Psoas muscle (tissue), 8 donors: ENCODE measurements around the gene N4BP3. TPM values are rescaled to one million over a fixed set of nuclear protein-coding genes. Genes with fewer than 3 reads are reported as not detected.

ENCODE experiments used
- ATAC-seq, 4 donors: fragments of 200-7000 bp; cut with Tn5 transposase; one replicate each; pipeline ENCODE4 v1.9.1; 2020; ENCODE audit warnings: moderate library complexity in 3 of 4, mild to moderate bottlenecking in 2 of 4
- DNase-seq, 2 donors: peaks; one replicate each; pipeline ENCODE4 v3.0.0-alpha.2; 2020
- H3K27ac ChIP-seq: fragments of 200-600 bp; one replicate; pipeline ENCODE4 v1.8.0; 2022
- H3K27me3 ChIP-seq, 3 donors: fragments of 200-600 bp in 1 of 3; one replicate each; pipeline versions ENCODE4 v1.6.1 to v1.8.0; 2013 to 2022; ENCODE audit warnings: low read length in 2 of 3, mild to moderate bottlenecking in 2 of 3, moderate library complexity in 1 of 3; ENCODE audit not compliant: insufficient read depth in 3 of 3
- H3K36me3 ChIP-seq, 2 donors: fragments of 200-600 bp in 1 of 2; one replicate each; pipeline versions ENCODE4 v1.6.1 to v1.8.0; 2013 to 2022; ENCODE audit warnings: low read depth in 1 of 2, mild to moderate bottlenecking in 1 of 2, moderate library complexity in 1 of 2; ENCODE audit not compliant: insufficient read depth in 1 of 2
- H3K4me1 ChIP-seq: fragments of 200-600 bp; one replicate; pipeline ENCODE4 v1.8.0; 2022
- H3K4me3 ChIP-seq: fragments of 200-600 bp; one replicate; pipeline ENCODE4 v1.8.0; 2022; ENCODE audit warnings: mild to moderate bottlenecking
- H3K9me3 ChIP-seq: fragments of 200-600 bp; one replicate; pipeline ENCODE4 v1.8.0; 2022
- WGBS, 3 donors: extraction: QIAGEN DNeasy Blood & Tissue Kit; methylation state at CpG; one replicate each; pipeline versions ENCODE4 v1.1.6 to v1.1.7; 2013; 5-methylcytosine and 5-hydroxymethylcytosine counted together
- intact Hi-C, 2 donors: fragments of 100-400 bp; cut with DNase I; formaldehyde crosslinking; loops; one replicate each; pipeline versions ENCODE4 v1.11.0 to v1.14.2; 2022
- polyA plus RNA-seq, 3 donors: library from polyadenylated mRNA; stranded (reverse); fragments of 200-250 nt; gene quantifications; one replicate each; pipeline ENCODE4 v1.2.3, GENCODE V29; 2013
- total RNA-seq, 4 donors: library from RNA; stranded (reverse); fragmentation: NEBNext Ultra II Directional in 2 of 4; extraction: Animal tissue kit (Norgen Biotek cat#: 25700) in 2 of 4; gene quantifications; one replicate each; pipeline versions ENCODE4 v1.2.1 to v1.2.4, GENCODE V29; 2021 to 2023
- TF ChIP-seq, protein P1 (sequence below): fragments of 200-600 bp; IDR thresholded peaks from one replicate; pipeline ENCODE4 v1.8.0; 2022; ENCODE audit warnings: antibody characterized with exemption
- donor health status: healthy with polysubstance abuse.
- donor health status: DM: no; HTN: no; CAD: no; lungs with moderate emphysema.
- donor health status: Bipolar disorder and iron deficiency.
- donor health status: healthy.
- donor health status: DM: yes; HTN: yes; CAD: no.
- donor health status: DM: no; HTN: no; CAD: no.
- donor health status: DM: no; HTN: no; CAD: no.
- donor health status: DM: yes; HTN: yes; CAD: no.

N4BP3 gene
- total and polyA plus RNA-seq, 7 donors = 1.6 to 4.0 (median 2.9) TPM

DNA sequence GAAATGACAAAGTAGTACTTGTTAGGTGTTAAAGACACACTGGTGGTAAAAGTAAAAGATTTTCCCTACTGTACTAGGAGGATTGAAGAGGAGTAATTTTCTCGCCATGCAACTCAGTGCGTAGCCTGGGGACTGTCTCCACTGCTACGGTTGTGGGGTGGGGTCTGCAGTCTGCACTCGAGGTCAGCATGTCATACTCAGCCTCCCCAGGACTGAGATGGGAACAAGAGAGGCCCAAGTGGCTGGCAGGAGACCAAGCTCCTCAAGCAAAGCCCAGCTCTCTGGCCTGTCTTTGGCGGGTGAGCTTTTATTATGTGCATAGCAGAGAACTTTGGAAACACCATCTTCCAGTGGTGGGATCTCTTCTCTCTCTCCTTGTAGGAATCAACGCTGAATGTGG, 29.9 kb downstream of the N4BP3 start:
- 57 to 61% (median 58%) methylated on average over 6 of the region's 6 CpGs for WGBS, 3 donors
- no peak for ATAC-seq
- intact Hi-C loops = no loop called here
- H3K9me3 ChIP-seq = no peaks in the 10 kb centered on the region
- H3K27me3 ChIP-seq = no peaks in the 10 kb centered on the region
- TF ChIP-seq, protein P1, sequence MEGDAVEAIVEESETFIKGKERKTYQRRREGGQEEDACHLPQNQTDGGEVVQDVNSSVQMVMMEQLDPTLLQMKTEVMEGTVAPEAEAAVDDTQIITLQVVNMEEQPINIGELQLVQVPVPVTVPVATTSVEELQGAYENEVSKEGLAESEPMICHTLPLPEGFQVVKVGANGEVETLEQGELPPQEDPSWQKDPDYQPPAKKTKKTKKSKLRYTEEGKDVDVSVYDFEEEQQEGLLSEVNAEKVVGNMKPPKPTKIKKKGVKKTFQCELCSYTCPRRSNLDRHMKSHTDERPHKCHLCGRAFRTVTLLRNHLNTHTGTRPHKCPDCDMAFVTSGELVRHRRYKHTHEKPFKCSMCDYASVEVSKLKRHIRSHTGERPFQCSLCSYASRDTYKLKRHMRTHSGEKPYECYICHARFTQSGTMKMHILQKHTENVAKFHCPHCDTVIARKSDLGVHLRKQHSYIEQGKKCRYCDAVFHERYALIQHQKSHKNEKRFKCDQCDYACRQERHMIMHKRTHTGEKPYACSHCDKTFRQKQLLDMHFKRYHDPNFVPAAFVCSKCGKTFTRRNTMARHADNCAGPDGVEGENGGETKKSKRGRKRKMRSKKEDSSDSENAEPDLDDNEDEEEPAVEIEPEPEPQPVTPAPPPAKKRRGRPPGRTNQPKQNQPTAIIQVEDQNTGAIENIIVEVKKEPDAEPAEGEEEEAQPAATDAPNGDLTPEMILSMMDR = no peak
- peaks cover 3 to 99% of the 10 kb centered on the region in 2 donors for H3K36me3 ChIP-seq
- no peak for DNase-seq
- H3K27ac ChIP-seq = peak overlapping the region; percentile 82
- no peak overlapping the region for H3K4me3 ChIP-seq
- peaks cover 20% of the 10 kb centered on the region for H3K4me1 ChIP-seq

GRCh38 chr5:178143901-178144300, 30.6 kb downstream of the N4BP3 start:
- WGBS, 3 donors = 13 to 20% (median 16%) methylated on average over 10 of the region's 10 CpGs
- Histone ChIP-seq H3K4me1 (peaks cover 20% of the 10 kb centered on the region), H3K36me3 (peaks cover 3 to 100% of the 10 kb centered on the region in 2 donors), H3K27me3 (no peaks in the 10 kb centered on the region), H3K27ac (peak overlapping the region; percentile 82), H3K4me3 (no peak overlapping the region), H3K9me3 (no peaks in the 10 kb centered on the region)
- peak; percentile 86 to 98 (median 90) for ATAC-seq
- intact Hi-C loops = no loop called here
- peak; percentile 57 to 84 for DNase-seq
- TF ChIP-seq, protein P1 = no peak

- Histone ChIP-seq H3K4me1 (peaks cover 20% of the 10 kb centered on the region), H3K9me3 (no peaks in the 10 kb centered on the region), H3K36me3 (peaks cover 3 to 99% of the 10 kb centered on the region in 2 donors), H3K4me3 (no peak overlapping the region), H3K27ac (no peak overlapping the region), H3K27me3 (no peaks in the 10 kb centered on the region)
- TF ChIP-seq, protein P1 = peak; percentile 61
- peak in 1 of 2 donors; percentile 79 for DNase-seq
- ATAC-seq = peak; percentile 44 to 64 (median 56)
- WGBS, 3 donors = 63 to 74% (median 64%) methylated on average over 14 of the region's 14 CpGs
- intact Hi-C loops = loop anchor here in 1 of 2 donors (1.0 kb wide), 1 partner anchor 70 kb away; no protein-coding TSS in a partner anchor
Observed at GRCh38 chr5:178145965-178146820, 32.9 kb downstream of the N4BP3 start.

- peaks cover 29% of the 10 kb centered on the region for H3K4me1 ChIP-seq
- no peaks in the 10 kb centered on the region for H3K27me3 ChIP-seq
- intact Hi-C loops = no loop called here
- H3K4me3 ChIP-seq = no peak overlapping the region
- WGBS, 3 donors = 89 to 92% (median 90%) methylated on average over 15 of the region's 15 CpGs
- TF ChIP-seq, protein P1 = no peak
- DNase-seq = no peak
- ATAC-seq = no peak
- peaks cover 7 to 89% of the 10 kb centered on the region in 2 donors for H3K36me3 ChIP-seq
- no peaks in the 10 kb centered on the region for H3K9me3 ChIP-seq
- H3K27ac ChIP-seq = no peak overlapping the region
Observed at GRCh38 chr5:178147406-178147805, 34.1 kb downstream of the N4BP3 start.
